Gastroesophageal sphincter (tissue), 4 donors: Measurements from ENCODE around the gene BRCC3. TPM values are rescaled to one million over a fixed set of nuclear protein-coding genes. Genes with fewer than 3 reads are reported as not detected.
A peak's percentile ranks its signal among the peaks of the same experiment; 100 is the strongest.

Source experiments
- ATAC-seq: fragments of 150-250 bp; one replicate; pipeline ENCODE4 v1.9.1; 2016; ENCODE audit warnings: mild to moderate bottlenecking, moderate library complexity
- H3K27ac ChIP-seq, 4 donors: fragments of 200-600 bp; sonication (generic) in 3 of 4; 1 replicate in 3 of 4; 2 replicates in 1 of 4; pipeline ENCODE4 v1.5.1; 2016 to 2019
- H3K27me3 ChIP-seq: fragments of 200-600 bp; sonication (generic); one replicate; pipeline ENCODE4 v1.5.1; 2019
- H3K36me3 ChIP-seq, 2 donors: fragments of 200-600 bp; sonication (generic); one replicate each; pipeline ENCODE4 v1.5.1; 2019; ENCODE audit warnings: control low read depth in 1 of 2
- H3K4me1 ChIP-seq, 3 donors: fragments of 200-600 bp; sonication (generic); 1 replicate in 2 of 3; 2 replicates in 1 of 3; pipeline ENCODE4 v1.5.1; 2016 to 2019; ENCODE audit warnings: control low read depth in 2 of 3
- H3K4me3 ChIP-seq, 2 donors: fragments of 200-600 bp; sonication (generic); one replicate each; pipeline ENCODE4 v1.5.1; 2019; ENCODE audit warnings: mild to moderate bottlenecking in 1 of 2, moderate library complexity in 1 of 2
- H3K9me3 ChIP-seq, 3 donors: fragments of 200-600 bp; sonication (generic); one replicate each; pipeline ENCODE4 v1.5.1; 2017 to 2019; ENCODE audit warnings: control low read depth in 2 of 3
- EP300 ChIP-seq: sonication (generic); formaldehyde crosslinking; IDR thresholded peaks from one replicate; pipeline ENCODE4 v1.6.1; 2017; ENCODE audit warnings: antibody characterized with exemption, mild to moderate bottlenecking
- POLR2A ChIP-seq, 2 donors: fragments of 450-650 bp; IDR thresholded peaks; one replicate each; pipeline ENCODE4 v1.6.1; 2017; ENCODE audit warnings: antibody characterized with exemption in 2 of 2, mild to moderate bottlenecking in 2 of 2, moderate library complexity in 1 of 2
- POLR2AphosphoS5 ChIP-seq: sonication (generic); formaldehyde crosslinking; IDR thresholded peaks from one replicate; pipeline ENCODE4 v1.6.1; 2017; ENCODE audit warnings: antibody characterized with exemption
- WGBS, 2 donors: methylation state at CpG; one replicate each; pipeline ENCODE4 v1.1.5; 2018; ENCODE audit warnings: low coverage in 1 of 2; 5-methylcytosine and 5-hydroxymethylcytosine counted together
- total RNA-seq, 4 donors: library from RNA; depleted of rRNA; stranded (reverse); fragments of >200 nt; gene quantifications; one replicate each; pipeline ENCODE4 v1.1.0, GENCODE V29; 2016
- TF ChIP-seq, protein P1 (sequence below), 4 experiments: fragments of 200-600 bp in 2 of 4; fragments of 450-650 bp in 2 of 4; sonication (generic) in 1 of 4; IDR thresholded peaks; one replicate each; pipeline ENCODE4 v1.5.1; 2017 to 2019; ENCODE audit warnings: antibody characterized with exemption in 4 of 4, mild to moderate bottlenecking in 2 of 4, moderate library complexity in 2 of 4

The BRCC3 gene
- total RNA-seq, 4 donors from 2014 or later = 12.3 to 18.6 (median 15.0) TPM

DNA sequence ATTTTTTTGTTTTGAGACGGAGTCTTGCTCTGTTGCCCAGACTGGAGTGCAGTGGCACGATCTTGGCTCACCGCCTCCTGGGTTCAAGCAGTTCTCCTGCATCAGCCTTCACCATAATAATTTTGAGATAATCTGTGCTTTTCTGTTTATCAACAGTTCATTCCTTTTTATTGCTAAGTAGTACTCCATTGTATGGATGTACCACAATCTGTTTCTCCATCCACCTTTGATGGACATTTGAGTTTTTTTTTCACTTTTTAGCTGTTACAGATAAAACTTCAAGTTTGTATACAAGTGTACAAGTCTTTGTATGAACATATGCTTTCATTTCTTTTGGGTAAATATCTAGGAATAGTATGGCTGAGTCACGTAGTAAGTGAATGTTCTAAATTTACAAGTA, 35.6 kb upstream of the BRCC3 start:
- no peak overlapping the region for H3K27ac ChIP-seq
- no peak for ATAC-seq
- no peaks in the 10 kb centered on the region for H3K9me3 ChIP-seq
- H3K36me3 ChIP-seq = peaks cover 0 to 26% of the 10 kb centered on the region in 2 donors
- no peaks in the 10 kb centered on the region for H3K27me3 ChIP-seq
- no peak overlapping the region for H3K4me3 ChIP-seq
- TF ChIP-seq EP300 (no peak), POLR2A (IDR thresholded peaks at IDR 0.05) (no peak), POLR2AphosphoS5 (no peak)
- TF ChIP-seq, protein P1, sequence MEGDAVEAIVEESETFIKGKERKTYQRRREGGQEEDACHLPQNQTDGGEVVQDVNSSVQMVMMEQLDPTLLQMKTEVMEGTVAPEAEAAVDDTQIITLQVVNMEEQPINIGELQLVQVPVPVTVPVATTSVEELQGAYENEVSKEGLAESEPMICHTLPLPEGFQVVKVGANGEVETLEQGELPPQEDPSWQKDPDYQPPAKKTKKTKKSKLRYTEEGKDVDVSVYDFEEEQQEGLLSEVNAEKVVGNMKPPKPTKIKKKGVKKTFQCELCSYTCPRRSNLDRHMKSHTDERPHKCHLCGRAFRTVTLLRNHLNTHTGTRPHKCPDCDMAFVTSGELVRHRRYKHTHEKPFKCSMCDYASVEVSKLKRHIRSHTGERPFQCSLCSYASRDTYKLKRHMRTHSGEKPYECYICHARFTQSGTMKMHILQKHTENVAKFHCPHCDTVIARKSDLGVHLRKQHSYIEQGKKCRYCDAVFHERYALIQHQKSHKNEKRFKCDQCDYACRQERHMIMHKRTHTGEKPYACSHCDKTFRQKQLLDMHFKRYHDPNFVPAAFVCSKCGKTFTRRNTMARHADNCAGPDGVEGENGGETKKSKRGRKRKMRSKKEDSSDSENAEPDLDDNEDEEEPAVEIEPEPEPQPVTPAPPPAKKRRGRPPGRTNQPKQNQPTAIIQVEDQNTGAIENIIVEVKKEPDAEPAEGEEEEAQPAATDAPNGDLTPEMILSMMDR (IDR thresholded peaks at IDR 0.05) = no peak
- H3K4me1 ChIP-seq = peaks cover 0 to 5% (median 0%) of the 10 kb centered on the region in 3 donors
- 92 to 96% methylated on average over 4 of the region's 4 CpGs for WGBS, 2 donors

DNA sequence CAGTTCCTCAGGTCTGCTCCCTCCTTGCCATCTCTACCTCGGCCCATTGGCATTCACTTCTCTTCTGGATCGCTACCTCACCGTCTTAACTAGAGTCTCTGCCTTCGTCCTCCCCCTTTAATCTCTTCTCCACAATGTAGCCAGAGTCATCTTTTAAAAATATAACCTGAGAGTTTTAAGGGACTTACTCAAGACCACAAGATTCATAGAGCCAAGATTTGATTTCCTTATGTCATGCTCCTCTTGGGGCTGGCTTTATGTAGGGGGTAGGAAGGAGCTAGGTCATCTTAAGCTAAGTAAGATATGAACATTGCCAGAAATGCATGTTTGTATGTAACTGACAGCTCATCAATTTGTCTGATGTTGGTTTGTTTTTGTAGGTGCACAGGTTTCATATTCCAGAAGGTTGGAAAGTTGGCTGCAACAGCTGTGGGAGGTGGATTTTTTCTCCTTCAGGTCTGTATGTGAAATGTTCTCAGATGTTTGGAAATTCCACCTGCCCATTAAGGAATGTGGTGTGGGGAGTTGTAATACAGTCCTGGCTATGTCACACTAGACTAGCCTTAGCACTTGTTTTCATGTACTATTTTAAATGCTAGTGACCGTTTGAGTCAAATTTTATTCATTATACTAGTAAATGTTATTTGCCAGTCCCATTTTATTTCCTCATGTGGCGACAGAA, 25.0 kb upstream of the BRCC3 start:
- no peak for TF ChIP-seq EP300
- TF ChIP-seq, protein P1 (IDR thresholded peaks at IDR 0.05) = no peak
- TF ChIP-seq POLR2A (IDR thresholded peaks at IDR 0.05) = no peak
- peaks cover 0 to 9% (median 0%) of the 10 kb centered on the region in 3 donors for H3K4me1 ChIP-seq
- no peak overlapping the region for H3K27ac ChIP-seq
- H3K9me3 ChIP-seq = no peaks in the 10 kb centered on the region
- WGBS, 2 donors = 24 to 88% methylated on average over 2 to 6 of the region's 6 CpGs
- ATAC-seq = no peak
- no peak overlapping the region for H3K4me3 ChIP-seq
- H3K36me3 ChIP-seq = peaks cover 0 to 15% of the 10 kb centered on the region in 2 donors
- H3K27me3 ChIP-seq = no peaks in the 10 kb centered on the region

DNA sequence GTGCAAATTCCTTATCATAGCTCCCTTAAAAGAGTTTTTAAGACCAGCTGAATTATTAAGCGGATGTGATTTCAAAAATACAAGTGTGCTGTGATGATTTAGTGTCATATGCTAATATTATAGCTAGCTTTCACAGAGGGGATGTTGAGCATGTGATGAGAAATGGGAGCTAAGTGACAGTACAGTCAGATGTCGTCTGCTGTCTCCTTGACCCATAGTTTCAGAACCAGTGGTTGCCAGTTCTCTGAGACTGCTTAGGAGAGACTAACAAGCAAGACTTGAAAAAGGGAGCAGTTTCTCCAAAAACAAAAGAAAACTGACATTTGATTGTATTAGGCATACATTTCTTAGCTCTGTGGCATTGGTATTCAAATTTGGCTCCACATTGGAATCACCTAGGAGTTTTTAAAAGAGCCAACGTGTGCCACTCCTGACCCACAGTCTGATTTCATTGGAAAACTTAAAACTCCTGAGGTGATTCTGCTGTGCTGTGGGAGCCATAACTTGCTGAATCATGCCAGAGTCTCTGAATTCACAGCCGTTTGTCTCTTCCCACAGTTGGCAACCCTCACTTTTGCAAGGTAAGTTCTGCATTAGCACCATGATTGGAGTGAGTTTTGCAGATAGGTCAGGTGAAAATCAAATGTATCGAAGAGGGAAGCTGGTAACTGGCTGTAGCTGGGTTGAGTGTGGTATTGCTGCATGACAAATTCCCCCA, 24.3 kb upstream of the BRCC3 start:
- no peak overlapping the region for H3K27ac ChIP-seq
- TF ChIP-seq, protein P1 (IDR thresholded peaks at IDR 0.05) = no peak
- TF ChIP-seq EP300 (no peak), POLR2A (IDR thresholded peaks at IDR 0.05) (no peak), POLR2AphosphoS5 (no peak)
- no peak for ATAC-seq
- H3K36me3 ChIP-seq = peaks cover 0 to 22% of the 10 kb centered on the region in 2 donors
- H3K4me3 ChIP-seq = no peak overlapping the region
- no peaks in the 10 kb centered on the region for H3K9me3 ChIP-seq
- H3K4me1 ChIP-seq = peaks cover 0 to 9% (median 0%) of the 10 kb centered on the region in 3 donors
- WGBS, 2 donors = 61 to 91% methylated on average over 3 to 5 of the region's 5 CpGs
- no peaks in the 10 kb centered on the region for H3K27me3 ChIP-seq

DNA sequence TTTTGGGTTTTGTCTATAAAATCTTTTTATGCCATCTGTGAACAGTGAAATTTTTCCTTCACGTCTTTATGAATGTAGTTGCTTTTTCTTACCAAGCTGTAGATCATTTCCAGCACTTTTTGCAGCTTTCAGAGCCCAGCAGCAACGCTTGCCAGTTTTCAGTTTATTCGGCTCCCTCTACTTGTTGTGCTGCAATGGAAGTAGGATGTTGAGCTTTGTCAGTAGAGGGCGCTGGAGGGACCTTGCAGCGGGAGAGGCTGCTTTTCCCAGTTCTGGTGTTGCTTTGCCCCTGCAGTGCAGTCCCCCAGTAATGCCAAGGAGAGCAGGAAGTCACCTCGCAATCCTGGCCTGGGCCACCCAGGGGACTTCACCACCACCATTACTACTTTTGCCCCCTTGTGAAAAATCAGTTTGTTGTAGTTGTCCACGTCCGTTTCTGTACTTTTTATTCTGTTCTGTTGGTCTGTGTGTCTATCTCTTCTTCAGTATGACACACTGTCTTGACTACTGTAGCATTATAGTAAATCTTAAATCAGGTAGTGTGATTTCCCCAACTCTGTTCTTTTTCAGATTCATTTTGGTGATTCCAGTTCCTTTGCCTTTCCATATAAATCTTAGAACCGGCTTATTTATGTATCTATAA, 22.2 kb upstream of the BRCC3 start:
- WGBS, 2 donors = 33 to 80% methylated on average over 1 to 5 of the region's 9 CpGs
- Histone ChIP-seq H3K36me3 (peaks cover 0 to 33% of the 10 kb centered on the region in 2 donors), H3K27ac (peak overlapping the region in 1 of 4 donors; percentile 11), H3K27me3 (no peaks in the 10 kb centered on the region), H3K9me3 (no peaks in the 10 kb centered on the region), H3K4me3 (no peak overlapping the region), H3K4me1 (peaks cover 0 to under 1% (median 0%) of the 10 kb centered on the region in 3 donors)
- TF ChIP-seq, protein P1 (IDR thresholded peaks at IDR 0.05) = peak in 3 of 4 experiments; percentile 25 to 62 (median 36)
- no peak for TF ChIP-seq POLR2A (IDR thresholded peaks at IDR 0.05)
- peak; percentile 67 for ATAC-seq
